SK-N-SH (cell line): ENCODE measurements around the gene ZNF444. TPM values are rescaled to one million over a fixed set of nuclear protein-coding genes. Genes with fewer than 3 reads are reported as not detected.

ENCODE experiments used
- CTCF ChIA-PET: fragments of 300-600, 350-600 bp; formaldehyde crosslinking; extraction: SDS; loops from one replicate; lab custom pipeline; 2021; lab: Yijun Ruan, JAX
- POLR2A ChIA-PET: fragments of 350-600 bp; sonication (Branson Sonifier 250); formaldehyde crosslinking; extraction: SDS; loops from one replicate; lab custom pipeline; 2020; ENCODE audit warnings: antibody characterized with exemption, inconsistent platforms; lab: Yijun Ruan, JAX
- DNase-seq: peaks from one replicate; pipeline ENCODE4 v3.0.0; 2012
- H2AFZ ChIP-seq: fragments of 200-600 bp; sonication (generic); 2 replicates; pipeline ENCODE4 v1.8.1; 2016; ENCODE audit warnings: antibody characterized with exemption, mild to moderate bottlenecking, low read depth
- H3F3A ChIP-seq: fragments of 200-600 bp; sonication (generic); replicated peaks from 2 replicates; pipeline ENCODE3; 2016; ENCODE audit warnings: antibody characterized with exemption, mild to moderate bottlenecking; ENCODE audit not compliant: insufficient read depth
- H3K27ac ChIP-seq, 2 experiments: fragments of 200-500 bp in 1 of 2; fragments of 200-600 bp in 1 of 2; sonication (Bioruptor generic) in 1 of 2; sonication (generic), shearing (Covaris generic) in 1 of 2; 2 replicates each; pipeline versions ENCODE4 v1.5.1 to v1.6.1; 2014 to 2016; ENCODE audit warnings: low read depth in 2 of 2, inconsistent platforms in 1 of 2, low read length in 1 of 2, mild to moderate bottlenecking in 1 of 2, mixed read lengths in 1 of 2
- H3K27me3 ChIP-seq: fragments of 200-600 bp; sonication (generic), shearing (Covaris generic); 2 replicates; pipeline ENCODE4 v1.6.1; 2016; ENCODE audit warnings: mixed run types; ENCODE audit not compliant: insufficient read depth
- H3K36me3 ChIP-seq, 2 experiments: fragments of 200-500 bp in 1 of 2; fragments of 200-600 bp in 1 of 2; sonication (Bioruptor generic) in 1 of 2; sonication (generic) in 1 of 2; replicated peaks in 1 of 2; 2 replicates each; pipeline versions ENCODE3 to v1.5.1; 2014 to 2016; ENCODE audit warnings: low read length in 1 of 2, mild to moderate bottlenecking in 1 of 2; ENCODE audit not compliant: insufficient read depth in 2 of 2, control insufficient read depth in 1 of 2
- H3K4me1 ChIP-seq, 2 experiments: fragments of 200-500 bp in 1 of 2; fragments of 200-600 bp in 1 of 2; sonication (Bioruptor generic) in 1 of 2; sonication (generic), shearing (Covaris generic) in 1 of 2; 2 replicates each; pipeline versions ENCODE4 v1.5.1 to v1.6.1; 2014 to 2016; ENCODE audit warnings: low read depth in 1 of 2, low read length in 1 of 2, mixed run types in 1 of 2; ENCODE audit not compliant: insufficient read depth in 2 of 2, control insufficient read depth in 1 of 2
- H3K4me2 ChIP-seq: fragments of 200-600 bp; sonication (generic), shearing (Covaris generic); 2 replicates; pipeline ENCODE4 v1.6.1; 2017; ENCODE audit warnings: mixed run types
- H3K4me3 ChIP-seq, 2 experiments: fragments of 200-500 bp in 1 of 2; fragments of 200-600 bp in 1 of 2; sonication (Bioruptor generic) in 1 of 2; sonication (generic), shearing (Covaris generic) in 1 of 2; 2 replicates each; pipeline versions ENCODE4 v1.5.1 to v1.8.1; 2014 to 2016; ENCODE audit warnings: low read depth in 2 of 2, inconsistent platforms in 1 of 2, low read length in 1 of 2, mild to moderate bottlenecking in 1 of 2, mixed read lengths in 1 of 2, moderate library complexity in 1 of 2
- H3K79me2 ChIP-seq: fragments of 200-600 bp; sonication (generic); 2 replicates; pipeline ENCODE4 v1.8.1; 2017; ENCODE audit warnings: mild to moderate bottlenecking; ENCODE audit not compliant: insufficient read depth
- H3K9ac ChIP-seq: fragments of 200-600 bp; sonication (generic); 2 replicates; pipeline ENCODE4 v1.6.1; 2017; ENCODE audit warnings: mixed run types
- H3K9me2 ChIP-seq: fragments of 200-600 bp; sonication (generic); 2 replicates; pipeline ENCODE4 v1.6.1; 2017; ENCODE audit warnings: mixed run types
- H3K9me3 ChIP-seq: fragments of 200-600 bp; sonication (generic); 2 replicates; pipeline ENCODE4 v1.6.1; 2017; ENCODE audit warnings: mixed run types, mild to moderate bottlenecking, moderate library complexity
- H4K20me1 ChIP-seq: fragments of 200-600 bp; sonication (generic); 2 replicates; pipeline ENCODE4 v1.6.1; 2017; ENCODE audit warnings: mild to moderate bottlenecking, mixed run types; ENCODE audit not compliant: insufficient read depth
- FOSL2 ChIP-seq: IDR thresholded peaks from 2 replicates; pipeline ENCODE4 v1.4.0; 2012; ENCODE audit warnings: low read depth, mild to moderate bottlenecking, moderate library complexity, borderline replicate concordance
- FOXM1 ChIP-seq: IDR thresholded peaks from 2 replicates; pipeline ENCODE4 v1.4.0; 2012; ENCODE audit warnings: low read depth, mild to moderate bottlenecking
- MAX ChIP-seq: IDR thresholded peaks from 2 replicates; pipeline ENCODE4 v1.4.0; 2012; ENCODE audit warnings: low read depth
- MXI1 ChIP-seq: IDR thresholded peaks from 2 replicates; pipeline ENCODE4 v1.6.1; 2012; ENCODE audit warnings: mild to moderate bottlenecking, low read depth, low read length, improper control_type of control experiment
- POLR2AphosphoS5 ChIP-seq: IDR thresholded peaks from 2 replicates; pipeline ENCODE4 v1.6.1; 2012; ENCODE audit warnings: low read depth, low read length
- RAD21 ChIP-seq: IDR thresholded peaks from 2 replicates; pipeline ENCODE4 v1.6.1; 2012; ENCODE audit warnings: mild to moderate bottlenecking, low read length
- SIN3A ChIP-seq: IDR thresholded peaks from 2 replicates; pipeline ENCODE4 v1.6.1; 2012; ENCODE audit warnings: low read depth, mild to moderate bottlenecking, low read length, moderate library complexity, borderline replicate concordance
- TEAD4 ChIP-seq: IDR thresholded peaks from 2 replicates; pipeline ENCODE4 v1.4.0; 2012; ENCODE audit warnings: mild to moderate bottlenecking, borderline replicate concordance; ENCODE audit not compliant: insufficient read depth
- USF1 ChIP-seq: IDR thresholded peaks from 2 replicates; pipeline ENCODE4 v1.4.0; 2012; ENCODE audit warnings: low read depth, borderline replicate concordance
- USF2 ChIP-seq: fragments of 150-350 bp; IDR thresholded peaks from 2 replicates; pipeline ENCODE4 v1.6.1; 2017; ENCODE audit warnings: antibody characterized with exemption, low read length, low read depth, borderline replicate concordance
- WGBS: methylation state at CpG from one replicate; pipeline ENCODE4 v1.1.6; 2017; ENCODE audit warnings: low lambda C conversion rate; 5-methylcytosine and 5-hydroxymethylcytosine counted together
- polyA plus RNA-seq, 3 experiments: library from polyadenylated mRNA; depleted of rRNA; stranded (reverse); fragments of >200 nt; gene quantifications; 2 replicates each; pipeline ENCODE4 v1.2.3, GENCODE V29; 2012
- TF ChIP-seq, protein P1 (sequence below): fragments of 150-350 bp; IDR thresholded peaks from 2 replicates; pipeline ENCODE4 v1.6.1; 2016; ENCODE audit warnings: mild to moderate bottlenecking, low read depth, low read length

The ZNF444 gene
- polyA plus RNA-seq, 1 of the 3 experiments (the other 2 are of a cell fraction): 23.2 TPM

DNA sequence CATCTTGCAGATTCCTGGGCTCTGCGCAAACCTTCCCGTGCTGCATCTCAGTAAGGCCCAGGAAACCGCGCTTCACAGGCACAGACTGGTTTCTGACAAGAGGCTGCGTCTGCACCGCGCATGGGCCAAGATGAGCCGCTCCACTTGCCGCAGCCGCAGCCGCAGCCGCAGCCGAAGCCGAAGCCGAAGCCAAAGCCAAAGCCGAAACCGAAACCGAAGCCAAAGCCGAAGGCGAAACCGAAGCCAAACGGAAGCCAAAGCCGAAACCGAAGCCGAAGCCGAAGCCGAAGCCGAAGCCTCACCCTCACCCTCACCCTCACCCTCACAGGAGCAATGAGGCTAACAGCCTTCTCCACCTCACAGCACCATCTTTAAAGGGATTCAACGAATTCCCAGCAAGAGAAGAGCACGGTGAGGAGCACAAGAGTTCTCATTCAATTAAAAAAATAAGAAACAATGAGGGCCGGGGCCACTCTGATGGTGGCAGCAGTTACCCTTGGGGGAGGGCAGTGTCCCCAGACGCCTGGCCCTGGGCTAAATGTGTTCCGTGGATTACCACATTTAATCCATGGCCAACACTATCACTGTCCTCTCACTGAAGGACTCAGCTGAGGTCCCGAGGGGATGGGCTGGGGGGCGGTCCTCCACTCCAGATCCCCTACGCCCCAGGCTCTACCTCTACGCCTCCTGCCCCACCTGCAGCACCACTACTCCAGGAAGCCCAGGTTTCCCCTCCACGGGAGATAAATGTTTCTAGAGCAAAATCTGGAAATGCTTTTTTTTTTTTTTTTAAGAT is 49.1 kb upstream of the ZNF444 start:
- Histone ChIP-seq H3K27ac (no peak overlapping the region), H4K20me1 (peaks cover 60% of the 10 kb centered on the region), H3K4me2 (no peak overlapping the region), H3K4me3 (no peak overlapping the region), H3K36me3 (peaks cover 3 to 25% of the 10 kb centered on the region in 2 experiments), H2AFZ (no peak overlapping the region), H3K9me2 (no peaks in the 10 kb centered on the region), H3K27me3 (no peaks in the 10 kb centered on the region), H3F3A (no peaks in the 10 kb centered on the region), H3K79me2 (peaks cover 54% of the 10 kb centered on the region), H3K4me1 (no peaks in the 10 kb centered on the region; a peak in 1 of 4 replicates), H3K9ac (no peak overlapping the region), H3K9me3 (no peaks in the 10 kb centered on the region)
- ChIA-PET POLR2A (no interaction called here), CTCF (interaction anchor here (1.0 to 2.6 kb wide), 4 partner anchors 11 to 21 kb away, joined by 5 to 11 read pairs (median 6); no protein-coding TSS in a partner anchor)
- DNase-seq: no peak
- TF ChIP-seq, protein P1, sequence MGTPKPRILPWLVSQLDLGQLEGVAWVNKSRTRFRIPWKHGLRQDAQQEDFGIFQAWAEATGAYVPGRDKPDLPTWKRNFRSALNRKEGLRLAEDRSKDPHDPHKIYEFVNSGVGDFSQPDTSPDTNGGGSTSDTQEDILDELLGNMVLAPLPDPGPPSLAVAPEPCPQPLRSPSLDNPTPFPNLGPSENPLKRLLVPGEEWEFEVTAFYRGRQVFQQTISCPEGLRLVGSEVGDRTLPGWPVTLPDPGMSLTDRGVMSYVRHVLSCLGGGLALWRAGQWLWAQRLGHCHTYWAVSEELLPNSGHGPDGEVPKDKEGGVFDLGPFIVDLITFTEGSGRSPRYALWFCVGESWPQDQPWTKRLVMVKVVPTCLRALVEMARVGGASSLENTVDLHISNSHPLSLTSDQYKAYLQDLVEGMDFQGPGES: no peak
- TF ChIP-seq RAD21 (no peak), MXI1 (no peak), TEAD4 (no peak), USF1 (no peak), USF2 (no peak), FOXM1 (no peak), SIN3A (no peak), MAX (no peak), POLR2AphosphoS5 (no peak), FOSL2 (no peak)
- 80% methylated on average over 27 of the region's 38 CpGs for WGBS
